HepG2 (cell line): ENCODE results near the gene OSBPL5. TPM values are rescaled to one million over a fixed set of nuclear protein-coding genes. Genes with fewer than 3 reads are reported as not detected.

Experiments
- BCLAF1 ChIP-seq: fragments of 450-650 bp; IDR thresholded peaks from 2 replicates; pipeline ENCODE4 v1.6.1; 2017; ENCODE audit warnings: mild to moderate bottlenecking
- DPF2 ChIP-seq: sonication (generic); formaldehyde crosslinking; IDR thresholded peaks from 2 replicates; pipeline ENCODE4 v1.4.0; 2020; ENCODE audit warnings: mild to moderate bottlenecking, low read depth, missing genetic modification reagents, borderline replicate concordance
- E2F2 ChIP-seq: sonication (generic); formaldehyde crosslinking; IDR thresholded peaks from 2 replicates; pipeline ENCODE4 v1.4.0; 2020; ENCODE audit warnings: missing genetic modification reagents, borderline replicate concordance
- ERF ChIP-seq: IDR thresholded peaks from 2 replicates; pipeline ENCODE4 v1.6.1; 2018; ENCODE audit warnings: missing biosample characterization, missing genetic modification reagents
- GMEB1 ChIP-seq: sonication (generic); formaldehyde crosslinking; IDR thresholded peaks from 2 replicates; pipeline ENCODE4 v1.5.1; 2020; ENCODE audit warnings: missing genetic modification reagents, mild to moderate bottlenecking, borderline replicate concordance
- IRX3 ChIP-seq: sonication (generic); formaldehyde crosslinking; IDR thresholded peaks from 2 replicates; pipeline ENCODE4 v1.8.1; 2023; ENCODE audit warnings: mild to moderate bottlenecking, low read depth, missing genetic modification reagents, borderline replicate concordance
- MEIS2 ChIP-seq: sonication (generic); formaldehyde crosslinking; IDR thresholded peaks from 2 replicates; pipeline ENCODE4 v1.9.0; 2021; ENCODE audit warnings: mild to moderate bottlenecking, missing genetic modification reagents
- PPARG ChIP-seq: conservative IDR thresholded peaks from 2 replicates; pipeline ENCODE4 v1.6.1; 2016; ENCODE audit warnings: missing biosample characterization, missing genetic modification reagents
- RFX5 ChIP-seq: IDR thresholded peaks from 2 replicates; pipeline ENCODE4 v1.6.1; 2011; ENCODE audit warnings: low read depth, low read length, improper control_type of control experiment
- ZBTB7A ChIP-seq: sonication (generic); formaldehyde crosslinking; IDR thresholded peaks from 2 replicates; pipeline ENCODE4 v1.8.0; 2022; ENCODE audit warnings: mild to moderate bottlenecking, missing genetic modification reagents
- ZNF816 ChIP-seq: sonication (generic); formaldehyde crosslinking; IDR thresholded peaks from 2 replicates; pipeline ENCODE4 v1.8.0; 2022; ENCODE audit warnings: missing genetic modification reagents, mild to moderate bottlenecking, borderline replicate concordance
- ZXDC ChIP-seq: sonication (generic); formaldehyde crosslinking; IDR thresholded peaks from 2 replicates; pipeline ENCODE4 v1.5.0; 2020; ENCODE audit warnings: mild to moderate bottlenecking, missing genetic modification reagents
- polyA plus RNA-seq, 8 experiments: library from polyadenylated mRNA; depleted of rRNA in 3 of 8; stranded (reverse) in 7 of 8; unstranded in 1 of 8; fragments of >200 nt; fragmentation: Illumina TruSeq in 4 of 8; extraction: Trizol in 4 of 8; gene quantifications; 2 replicates each; pipeline versions ENCODE4 v1.2.1 to v1.2.3, GENCODE V29; 2011 to 2016; ENCODE audit warnings: low read depth in 4 of 8, missing spikeins in 1 of 8, mixed read lengths in 1 of 8; ENCODE audit not compliant: insufficient read depth in 1 of 8
- total RNA-seq, 5 experiments: library from RNA; depleted of rRNA; stranded (reverse); fragments of >200 nt; fragmentation: Illumina TruSeq; extraction: Trizol; gene quantifications; 2 replicates each; pipeline ENCODE4 v1.2.3, GENCODE V29; 2016; ENCODE audit warnings: low read depth in 1 of 5
- TF ChIP-seq, protein P1 (sequence below): sonication (generic); formaldehyde crosslinking; IDR thresholded peaks from 2 replicates; pipeline ENCODE4 v1.4.0; 2020; ENCODE audit warnings: missing genetic modification reagents

Gene OSBPL5
- total and polyA plus RNA-seq, 2 of the 13 experiments (the other 11 are each of a cell fraction or from before 2014, with no cell fraction given) = not detected

GRCh38 chr11:3091846-3092602, 73.1 kb downstream of the OSBPL5 start (continued):
- TF ChIP-seq ZNF816 (CRISPR knock-in tag) (no peak), IRX3 (CRISPR knock-in tag) (no peak), ERF (CRISPR knock-in tag) (0 out of 2 replicates have a peak, but pooled peaks have one; percentile 54), RFX5 (no peak), MEIS2 (no peak), ZXDC (CRISPR knock-in tag) (no peak), E2F2 (CRISPR knock-in tag) (no peak), PPARG (CRISPR knock-in tag) (no peak), GMEB1 (CRISPR knock-in tag) (no peak), DPF2 (no peak), ZBTB7A (CRISPR knock-in tag) (no peak), BCLAF1 (no peak)
- TF ChIP-seq, protein P1, sequence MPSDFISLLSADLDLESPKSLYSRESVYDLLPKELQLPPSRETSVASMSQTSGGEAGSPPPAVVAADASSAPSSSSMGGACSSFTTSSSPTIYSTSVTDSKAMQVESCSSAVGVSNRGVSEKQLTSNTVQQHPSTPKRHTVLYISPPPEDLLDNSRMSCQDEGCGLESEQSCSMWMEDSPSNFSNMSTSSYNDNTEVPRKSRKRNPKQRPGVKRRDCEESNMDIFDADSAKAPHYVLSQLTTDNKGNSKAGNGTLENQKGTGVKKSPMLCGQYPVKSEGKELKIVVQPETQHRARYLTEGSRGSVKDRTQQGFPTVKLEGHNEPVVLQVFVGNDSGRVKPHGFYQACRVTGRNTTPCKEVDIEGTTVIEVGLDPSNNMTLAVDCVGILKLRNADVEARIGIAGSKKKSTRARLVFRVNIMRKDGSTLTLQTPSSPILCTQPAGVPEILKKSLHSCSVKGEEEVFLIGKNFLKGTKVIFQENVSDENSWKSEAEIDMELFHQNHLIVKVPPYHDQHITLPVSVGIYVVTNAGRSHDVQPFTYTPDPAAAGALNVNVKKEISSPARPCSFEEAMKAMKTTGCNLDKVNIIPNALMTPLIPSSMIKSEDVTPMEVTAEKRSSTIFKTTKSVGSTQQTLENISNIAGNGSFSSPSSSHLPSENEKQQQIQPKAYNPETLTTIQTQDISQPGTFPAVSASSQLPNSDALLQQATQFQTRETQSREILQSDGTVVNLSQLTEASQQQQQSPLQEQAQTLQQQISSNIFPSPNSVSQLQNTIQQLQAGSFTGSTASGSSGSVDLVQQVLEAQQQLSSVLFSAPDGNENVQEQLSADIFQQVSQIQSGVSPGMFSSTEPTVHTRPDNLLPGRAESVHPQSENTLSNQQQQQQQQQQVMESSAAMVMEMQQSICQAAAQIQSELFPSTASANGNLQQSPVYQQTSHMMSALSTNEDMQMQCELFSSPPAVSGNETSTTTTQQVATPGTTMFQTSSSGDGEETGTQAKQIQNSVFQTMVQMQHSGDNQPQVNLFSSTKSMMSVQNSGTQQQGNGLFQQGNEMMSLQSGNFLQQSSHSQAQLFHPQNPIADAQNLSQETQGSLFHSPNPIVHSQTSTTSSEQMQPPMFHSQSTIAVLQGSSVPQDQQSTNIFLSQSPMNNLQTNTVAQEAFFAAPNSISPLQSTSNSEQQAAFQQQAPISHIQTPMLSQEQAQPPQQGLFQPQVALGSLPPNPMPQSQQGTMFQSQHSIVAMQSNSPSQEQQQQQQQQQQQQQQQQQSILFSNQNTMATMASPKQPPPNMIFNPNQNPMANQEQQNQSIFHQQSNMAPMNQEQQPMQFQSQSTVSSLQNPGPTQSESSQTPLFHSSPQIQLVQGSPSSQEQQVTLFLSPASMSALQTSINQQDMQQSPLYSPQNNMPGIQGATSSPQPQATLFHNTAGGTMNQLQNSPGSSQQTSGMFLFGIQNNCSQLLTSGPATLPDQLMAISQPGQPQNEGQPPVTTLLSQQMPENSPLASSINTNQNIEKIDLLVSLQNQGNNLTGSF (CRISPR knock-in tag) = no peak
